ENCODE measurements around the gene BPNT1. TPM values are rescaled to one million over a fixed set of nuclear protein-coding genes. Genes with fewer than 3 reads are reported as not detected.

The BPNT1 gene
- total and polyA plus RNA-seq, 4 experiments from 2014 or later = 11.2 to 15.9 (median 12.7) TPM

GRCh38 chr1:220077887-220078286 is 11.7 kb downstream of the BPNT1 start:
- Histone ChIP-seq H3K27me3 (ENCODE audit: insufficient read depth, low read length) (no peaks in the 10 kb centered on the region), H3K27ac (ENCODE audit: low read depth, low read length) (no peak overlapping the region), H3K4me1 (ENCODE audit: insufficient read depth, low read length) (no peaks in the 10 kb centered on the region), H3K4me3 (ENCODE audit: low read length in 2 of 2) (no peak overlapping the region), H3K36me3 (ENCODE audit: insufficient read depth, low read length) (peaks cover 5% of the 10 kb centered on the region), H3K9me3 (ENCODE audit: control insufficient read depth in 1 of 2, low read length in 2 of 2) (no peaks in the 10 kb centered on the region)
- H3K36me3 Mint-ChIP-seq = peaks cover 24 to 30% of the 10 kb centered on the region in 2 donors
- no peak overlapping the region for H3K27ac Mint-ChIP-seq
- DNase-seq = no peak
- H3K27me3 Mint-ChIP-seq = no peaks in the 10 kb centered on the region
- CTCF ChIA-PET (ENCODE audit: partially characterized antibody) = interaction anchor here (0.7 kb wide), 1 partner anchor 20 kb away, joined by 3 read pairs; no protein-coding TSS in a partner anchor
- intact Hi-C loops (cut with micrococcal nuclease) = no loop called here
- no peak overlapping the region for H3K4me3 Mint-ChIP-seq
- H3K9me3 Mint-ChIP-seq = no peaks in the 10 kb centered on the region
- POLR2A ChIA-PET (ENCODE audit: partially characterized antibody) = no interaction called here
- peaks cover 4 to 9% (median 6%) of the 10 kb centered on the region in 4 donors for H3K4me1 Mint-ChIP-seq

- intact Hi-C loops (cut with micrococcal nuclease) = no loop called here
- Mint-ChIP-seq H3K27me3 (no peaks in the 10 kb centered on the region), H3K9me3 (no peaks in the 10 kb centered on the region), H3K36me3 (peaks cover 29 to 33% of the 10 kb centered on the region in 2 donors), H3K4me1 (peaks cover 4 to 9% (median 6%) of the 10 kb centered on the region in 4 donors), H3K4me3 (no peak overlapping the region), H3K27ac (no peak overlapping the region)
- Histone ChIP-seq H3K4me3 (ENCODE audit: low read length in 2 of 2) (no peak overlapping the region), H3K9me3 (ENCODE audit: control insufficient read depth in 1 of 2, low read length in 2 of 2) (no peaks in the 10 kb centered on the region), H3K27me3 (ENCODE audit: insufficient read depth, low read length) (no peaks in the 10 kb centered on the region), H3K27ac (ENCODE audit: low read depth, low read length) (no peak overlapping the region), H3K36me3 (ENCODE audit: insufficient read depth, low read length) (peaks cover 12% of the 10 kb centered on the region), H3K4me1 (ENCODE audit: insufficient read depth, low read length) (no peaks in the 10 kb centered on the region)
- ChIA-PET POLR2A (ENCODE audit: partially characterized antibody) (no interaction called here), CTCF (ENCODE audit: partially characterized antibody) (interaction anchor here (0.6 to 0.7 kb wide), 2 partner anchors 21 to 38 kb away, joined by 3 read pairs; no protein-coding TSS in a partner anchor)
- DNase-seq = no peak
Measured at GRCh38 chr1:220076861-220077762, 12.5 kb downstream of the BPNT1 start.

DNA sequence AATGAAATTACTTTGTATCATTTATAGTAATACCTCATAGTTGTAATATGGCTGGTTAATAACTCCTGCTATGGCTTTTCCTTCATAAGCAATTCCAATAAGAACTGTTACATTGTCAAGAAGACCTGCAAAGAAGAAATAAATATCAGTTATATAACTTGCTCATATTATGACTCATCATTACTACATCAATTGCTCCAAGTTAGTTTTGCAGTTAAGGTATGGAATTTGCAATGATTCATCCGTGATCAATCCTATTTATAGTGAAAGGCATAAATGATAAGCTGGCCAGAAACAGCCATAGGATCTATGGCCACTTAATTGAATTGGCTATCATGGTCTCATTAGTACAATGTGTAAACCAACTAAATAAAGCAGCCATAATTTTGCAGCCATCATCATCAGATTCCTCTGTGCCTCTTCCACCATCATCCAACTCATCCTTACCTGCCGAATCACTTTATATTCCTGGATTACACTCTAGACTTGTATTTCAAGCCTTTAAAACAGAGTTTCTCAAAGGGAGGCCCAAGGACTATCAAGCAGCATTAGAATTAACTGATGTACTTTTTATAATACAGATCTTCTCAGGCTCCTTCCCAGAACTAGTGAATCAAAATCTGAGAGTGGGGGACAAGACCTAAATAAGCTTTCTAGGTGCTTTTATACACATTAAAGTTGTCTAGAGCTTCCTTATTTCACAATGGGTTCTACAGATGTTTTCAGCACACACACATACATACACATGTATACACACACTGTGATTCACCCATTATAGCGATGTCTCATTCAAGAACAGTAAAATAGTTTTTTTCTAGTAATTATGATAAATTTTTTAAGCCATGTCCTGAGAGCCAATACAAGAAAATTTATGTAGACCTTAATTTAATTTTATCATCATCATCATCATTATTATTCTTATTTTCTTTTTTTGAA is 22.1 kb downstream of the BPNT1 start:
- POLR2A ChIA-PET (ENCODE audit: partially characterized antibody) = no interaction called here
- H3K36me3 Mint-ChIP-seq = peaks cover 46 to 52% of the 10 kb centered on the region in 2 donors
- no peak overlapping the region for H3K27ac Mint-ChIP-seq

DNA sequence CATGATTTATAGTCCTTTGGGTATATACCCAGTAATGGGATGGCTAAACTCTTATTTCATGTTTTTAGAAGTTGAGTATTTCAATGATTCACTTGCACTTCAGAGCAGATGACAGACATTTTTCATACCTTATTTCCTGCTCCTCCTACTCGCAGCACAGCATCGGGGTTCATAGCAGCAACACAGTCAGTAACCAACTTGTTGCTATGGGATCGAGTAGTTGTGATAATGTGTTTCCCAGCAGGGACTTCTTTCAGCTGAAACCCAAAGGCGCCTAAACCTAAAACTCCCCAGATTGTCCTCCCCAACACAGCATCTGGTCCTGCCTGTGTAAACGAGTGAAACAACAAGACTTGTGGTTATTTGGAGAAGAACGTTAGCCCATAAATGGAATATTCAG is 27.0 kb downstream of the BPNT1 start:
- DNase-seq = no peak
- POLR2A ChIA-PET (ENCODE audit: partially characterized antibody) = no interaction called here
- CTCF ChIA-PET (ENCODE audit: partially characterized antibody) = no interaction called here
- no peak overlapping the region for H3K4me3 ChIP-seq (ENCODE audit: low read length in 2 of 2)
- H3K4me1 Mint-ChIP-seq = no peaks in the 10 kb centered on the region
- H3K4me1 ChIP-seq (ENCODE audit: insufficient read depth, low read length) = no peaks in the 10 kb centered on the region
- H3K9me3 ChIP-seq (ENCODE audit: control insufficient read depth in 1 of 2, low read length in 2 of 2) = no peaks in the 10 kb centered on the region
- peaks cover 0 to 2% (median 0%) of the 10 kb centered on the region in 8 donors for H3K9me3 Mint-ChIP-seq
- no peaks in the 10 kb centered on the region for H3K27me3 ChIP-seq (ENCODE audit: insufficient read depth, low read length)
- no peak overlapping the region for H3K27ac ChIP-seq (ENCODE audit: low read depth, low read length)
- intact Hi-C loops (cut with micrococcal nuclease) = no loop called here
- H3K27me3 Mint-ChIP-seq = no peaks in the 10 kb centered on the region
- no peak overlapping the region for H3K4me3 Mint-ChIP-seq
- no peak overlapping the region for H3K27ac Mint-ChIP-seq
- peaks cover 15% of the 10 kb centered on the region for H3K36me3 ChIP-seq (ENCODE audit: insufficient read depth, low read length)
- H3K36me3 Mint-ChIP-seq = peaks cover 44 to 55% of the 10 kb centered on the region in 2 donors

More for the DNA sequence above, 22.1 kb downstream of the BPNT1 start:
- Mint-ChIP-seq H3K4me3 (no peak overlapping the region), H3K9me3 (peaks cover 0 to 2% (median 0%) of the 10 kb centered on the region in 8 donors), H3K4me1 (no peaks in the 10 kb centered on the region), H3K27me3 (no peaks in the 10 kb centered on the region)
- DNase-seq = no peak
- Histone ChIP-seq H3K4me1 (ENCODE audit: insufficient read depth, low read length) (no peaks in the 10 kb centered on the region), H3K36me3 (ENCODE audit: insufficient read depth, low read length) (peaks cover 17% of the 10 kb centered on the region), H3K27me3 (ENCODE audit: insufficient read depth, low read length) (no peaks in the 10 kb centered on the region), H3K4me3 (ENCODE audit: low read length in 2 of 2) (no peak overlapping the region), H3K27ac (ENCODE audit: low read depth, low read length) (no peak overlapping the region), H3K9me3 (ENCODE audit: control insufficient read depth in 1 of 2, low read length in 2 of 2) (no peaks in the 10 kb centered on the region)
- intact Hi-C loops (cut with micrococcal nuclease) = no loop called here
- CTCF ChIA-PET (ENCODE audit: partially characterized antibody) = interaction anchor here (1.2 kb wide), 1 partner anchor 46 kb away, joined by 3 read pairs; no protein-coding TSS in a partner anchor

DNA sequence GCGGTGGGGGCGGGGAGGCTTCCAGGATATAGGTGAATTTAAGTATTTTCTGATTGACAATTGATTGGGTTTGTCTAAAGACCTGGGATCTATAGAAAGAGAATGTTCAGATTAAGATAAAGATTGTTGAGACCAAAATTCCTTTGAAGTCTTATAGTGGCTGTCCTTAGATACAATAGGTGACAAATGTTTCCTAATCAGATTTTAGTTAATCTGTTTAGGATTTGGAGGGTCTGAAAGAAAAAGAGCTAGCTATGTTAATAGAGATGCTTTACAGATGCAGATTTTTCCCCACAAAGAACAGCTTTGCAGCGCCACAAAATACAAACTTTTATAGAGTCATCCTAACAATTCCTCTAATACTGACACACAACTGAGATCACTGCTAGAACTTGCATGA is 28.7 kb downstream of the BPNT1 start:
- no peak overlapping the region for H3K4me3 Mint-ChIP-seq
- peak overlapping the region in 1 of 7 donors; percentile 23 for H3K27ac Mint-ChIP-seq
- H3K36me3 Mint-ChIP-seq = peaks cover 46 to 49% of the 10 kb centered on the region in 2 donors

DNA sequence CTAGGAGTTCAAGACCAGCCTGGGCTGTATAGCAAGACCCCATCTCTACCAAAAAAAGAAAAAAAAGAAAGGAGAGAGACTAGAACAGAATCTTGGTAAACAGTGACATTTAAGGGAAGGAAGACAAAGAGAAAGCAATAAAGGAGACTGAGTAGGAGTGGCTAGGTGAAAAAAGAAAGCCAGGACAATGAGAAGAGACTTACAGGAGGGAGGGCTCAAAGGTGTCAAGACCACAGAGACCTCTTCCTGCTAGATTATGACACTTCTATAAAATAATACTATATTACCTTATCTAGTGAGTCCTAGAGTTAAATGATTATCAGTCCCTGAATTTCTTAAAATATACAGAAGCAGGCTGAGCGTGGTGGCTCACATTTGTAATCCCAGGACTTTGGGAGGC is 33.2 kb downstream of the BPNT1 start:
- Histone ChIP-seq H3K4me3 (ENCODE audit: low read length in 2 of 2) (no peak overlapping the region), H3K27ac (ENCODE audit: low read depth, low read length) (no peak overlapping the region), H3K9me3 (ENCODE audit: control insufficient read depth in 1 of 2, low read length in 2 of 2) (no peaks in the 10 kb centered on the region), H3K4me1 (ENCODE audit: insufficient read depth, low read length) (no peaks in the 10 kb centered on the region), H3K36me3 (ENCODE audit: insufficient read depth, low read length) (peaks cover 6% of the 10 kb centered on the region), H3K27me3 (ENCODE audit: insufficient read depth, low read length) (no peaks in the 10 kb centered on the region)
- Mint-ChIP-seq H3K4me3 (peak overlapping the region in 4 of 8 donors; percentile 10 to 60 (median 47)), H3K36me3 (peaks cover 15 to 23% of the 10 kb centered on the region in 2 donors), H3K9me3 (no peaks in the 10 kb centered on the region), H3K27me3 (no peaks in the 10 kb centered on the region), H3K27ac (peak overlapping the region in 6 of 7 donors; percentile 17 to 86 (median 41)), H3K4me1 (peaks cover 2 to 7% (median 4%) of the 10 kb centered on the region in 4 donors)
- intact Hi-C loops (cut with micrococcal nuclease) = no loop called here
- peak in 1 of 5 donors; percentile 4 for DNase-seq
- POLR2A ChIA-PET (ENCODE audit: partially characterized antibody) = no interaction called here
- CTCF ChIA-PET (ENCODE audit: partially characterized antibody) = interaction anchor here (1.2 kb wide), 1 partner anchor 31 kb away, joined by 4 read pairs; no protein-coding TSS in a partner anchor

More for the DNA sequence above, 28.7 kb downstream of the BPNT1 start:
- no peaks in the 10 kb centered on the region for H3K4me1 ChIP-seq (ENCODE audit: insufficient read depth, low read length)
- Mint-ChIP-seq H3K4me1 (peaks cover 2 to 7% (median 4%) of the 10 kb centered on the region in 4 donors), H3K9me3 (peaks cover 0 to 2% (median 0%) of the 10 kb centered on the region in 8 donors), H3K27me3 (no peaks in the 10 kb centered on the region)
- CTCF ChIA-PET (ENCODE audit: partially characterized antibody) = no interaction called here
- no peaks in the 10 kb centered on the region for H3K27me3 ChIP-seq (ENCODE audit: insufficient read depth, low read length)
- intact Hi-C loops (cut with micrococcal nuclease) = no loop called here
- no peaks in the 10 kb centered on the region for H3K9me3 ChIP-seq (ENCODE audit: control insufficient read depth in 1 of 2, low read length in 2 of 2)
- H3K36me3 ChIP-seq (ENCODE audit: insufficient read depth, low read length) = peaks cover 15% of the 10 kb centered on the region
- DNase-seq = no peak
- no peak overlapping the region for H3K4me3 ChIP-seq (ENCODE audit: low read length in 2 of 2)
- H3K27ac ChIP-seq (ENCODE audit: low read depth, low read length) = no peak overlapping the region
- POLR2A ChIA-PET (ENCODE audit: partially characterized antibody) = no interaction called here

Data from CD4-positive, alpha-beta memory T cell (primary cell).